ENCODE results near the gene CCNY.
"Not testable (repeated sequence)": the region's sequence is repeated elsewhere in the genome, so short reads cannot be mapped to it uniquely, and the experiment has no call there.

The CCNY gene

DNA sequence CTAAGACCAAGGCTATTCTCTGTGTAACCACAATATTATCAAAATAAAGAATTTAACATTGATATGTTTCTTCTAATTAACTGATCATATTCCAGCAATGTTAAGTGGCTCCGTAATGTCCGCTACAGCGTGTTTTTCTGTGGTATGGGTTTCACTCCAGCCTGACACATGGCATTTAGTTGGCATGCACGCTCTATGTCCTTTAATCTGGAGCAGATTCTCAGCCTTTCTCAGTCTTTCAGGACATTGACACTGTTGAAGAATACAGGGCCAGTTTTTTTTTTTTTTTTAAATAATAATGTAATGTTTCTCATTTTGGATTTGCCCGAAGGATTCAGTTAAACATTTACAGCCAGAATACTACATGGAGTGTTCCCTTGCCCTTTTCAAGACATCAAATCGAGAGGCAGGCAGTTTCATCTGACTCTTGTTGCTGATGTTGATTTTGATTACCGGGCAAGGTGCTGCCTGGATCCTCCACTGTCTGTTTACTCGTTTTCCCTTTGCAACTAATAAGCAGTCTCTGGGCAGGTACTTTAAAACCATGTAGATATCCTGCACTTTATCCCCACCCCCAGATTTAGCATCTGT, 171.3 kb downstream of the CCNY start:
- DNase-seq (ENCODE audit: low read depth in 2 of 3, low spot score in 2 of 3), result no peak

GRCh38 chr10:35508647-35509046, 172.3 kb downstream of the CCNY start:
- no peak for DNase-seq (ENCODE audit: low read depth in 2 of 3, low spot score in 2 of 3)

GRCh38 chr10:35510891-35511290, 174.6 kb downstream of the CCNY start:
- DNase-seq (ENCODE audit: low read depth in 2 of 3, low spot score in 2 of 3), result no peak

GRCh38 chr10:35511647-35512046, 175.3 kb downstream of the CCNY start:
- DNase-seq (ENCODE audit: low read depth in 2 of 3, low spot score in 2 of 3), result no peak

GRCh38 chr10:35516102-35516670, 179.9 kb downstream of the CCNY start:
- DNase-seq (ENCODE audit: low read depth in 2 of 3, low spot score in 2 of 3), result no peak

GRCh38 chr10:35517431-35518181, 181.3 kb downstream of the CCNY start:
- no peak for DNase-seq (ENCODE audit: low read depth in 2 of 3, low spot score in 2 of 3)

DNA sequence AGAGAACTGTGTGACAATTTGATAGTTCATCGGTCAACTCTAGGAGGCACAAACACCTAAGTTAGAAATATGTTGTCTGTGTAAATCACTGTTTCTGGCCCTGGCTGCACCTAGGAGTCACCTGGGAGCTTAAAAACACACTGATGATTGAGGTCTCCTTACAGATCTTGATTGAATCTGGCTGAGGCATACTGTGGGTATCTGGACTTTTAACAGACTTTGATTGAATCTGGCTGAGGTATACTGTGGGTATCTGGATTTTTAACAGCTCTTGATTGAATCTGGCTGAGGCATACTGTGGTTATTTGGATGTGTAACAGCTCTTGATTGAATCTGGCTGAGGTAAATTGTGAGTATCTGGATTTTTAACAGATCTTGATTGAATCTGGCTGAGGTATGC, 181.9 kb downstream of the CCNY start:
- not testable (repeated sequence) for DNase-seq (ENCODE audit: low read depth in 2 of 3, low spot score in 2 of 3)

GRCh38 chr10:35520996-35521395, 184.7 kb downstream of the CCNY start:
- no peak for DNase-seq (ENCODE audit: low read depth in 2 of 3, low spot score in 2 of 3)

DNA sequence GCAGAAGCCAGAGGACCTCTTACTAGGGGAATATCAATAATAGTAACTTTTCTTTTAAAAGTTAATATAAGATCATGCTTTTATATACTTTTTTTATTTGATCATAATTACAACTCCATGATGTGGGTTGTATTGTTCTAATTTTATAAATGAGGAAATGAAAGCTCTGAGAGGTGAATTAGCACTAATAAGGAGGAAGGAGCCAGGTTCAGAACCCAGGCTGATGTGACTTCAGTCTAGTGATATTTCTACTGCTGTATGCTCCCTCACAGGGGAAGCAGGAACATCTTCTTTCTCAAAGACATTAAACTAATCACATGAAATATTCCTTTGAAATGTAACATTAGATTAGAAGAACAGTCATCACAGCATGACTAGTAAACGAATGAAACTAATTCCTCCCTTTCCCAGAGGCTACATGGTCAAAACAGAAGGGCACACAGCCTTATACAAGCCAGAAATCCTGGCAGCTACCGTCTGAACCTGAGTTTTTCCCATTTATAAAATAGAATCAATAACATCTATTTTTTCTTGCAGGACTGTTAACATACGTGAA, 187.4 kb downstream of the CCNY start:
- no peak for DNase-seq (ENCODE audit: low read depth in 2 of 3, low spot score in 2 of 3)

DNA sequence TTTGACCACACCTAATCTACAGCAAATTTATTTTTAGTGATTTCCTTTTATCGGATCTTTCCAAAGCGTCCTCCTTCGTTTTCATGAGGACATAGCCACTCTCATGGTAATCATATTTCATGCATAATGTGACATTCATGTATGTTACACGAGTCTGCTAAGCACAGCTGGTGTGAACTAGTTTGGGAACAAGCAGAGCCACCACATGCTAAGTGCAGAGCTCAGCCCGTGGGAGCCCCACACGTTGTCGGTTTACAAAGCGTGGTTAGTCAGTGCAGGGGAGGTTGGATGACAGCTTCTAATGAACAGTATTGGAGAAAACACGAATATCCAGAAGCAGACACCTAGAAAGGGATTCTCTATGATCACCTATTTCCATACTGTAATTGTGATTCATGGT, 190.4 kb downstream of the CCNY start:
- DNase-seq (ENCODE audit: low read depth in 2 of 3, low spot score in 2 of 3), result no peak

- no peak for DNase-seq (ENCODE audit: low read depth in 2 of 3, low spot score in 2 of 3)
Measured at GRCh38 chr10:35532141-35532540, 195.8 kb downstream of the CCNY start.

DNA sequence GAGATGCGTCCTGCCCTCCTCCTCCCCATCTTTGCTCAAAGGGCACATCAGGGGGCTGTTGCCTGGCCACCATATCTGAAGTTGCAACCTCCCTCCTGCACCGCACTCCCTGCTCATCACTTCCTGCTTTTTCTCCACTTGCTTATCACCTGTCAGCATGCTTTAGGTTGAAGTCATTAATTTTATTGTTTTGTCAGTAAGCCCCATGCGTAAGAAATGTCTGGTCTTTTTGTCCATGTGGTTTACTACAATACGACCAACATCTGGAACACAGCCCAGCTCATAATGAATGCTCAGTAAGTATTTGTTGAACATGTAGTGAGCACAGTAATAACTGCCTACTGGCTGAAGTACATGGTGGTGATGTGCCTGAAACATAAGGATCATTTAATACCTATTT, 197.3 kb downstream of the CCNY start:
- DNase-seq (ENCODE audit: low read depth in 2 of 3, low spot score in 2 of 3), result no peak

DNA sequence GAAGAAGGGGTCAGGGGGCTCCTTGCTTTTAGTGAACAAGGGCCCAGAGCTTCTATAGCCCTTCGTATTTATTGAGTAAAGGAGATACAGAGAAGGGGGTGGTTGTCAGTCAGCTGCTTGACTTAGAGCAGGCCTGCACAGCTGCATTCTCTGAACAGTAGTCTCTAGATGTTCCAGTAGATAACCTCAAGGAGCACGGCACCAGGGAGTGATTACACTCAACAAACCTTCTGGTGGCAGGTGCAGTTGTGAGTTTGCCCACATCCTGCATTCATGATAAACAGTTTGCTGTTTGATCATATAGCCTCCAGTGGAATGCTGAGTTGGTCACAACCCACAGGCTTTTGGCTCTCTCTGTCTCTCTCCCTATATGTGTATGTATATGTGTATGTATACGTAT, 198.8 kb downstream of the CCNY start:
- DNase-seq (ENCODE audit: low read depth in 2 of 3, low spot score in 2 of 3), result no peak

- no peak for DNase-seq (ENCODE audit: low read depth in 2 of 3, low spot score in 2 of 3)
Measured at GRCh38 chr10:35536789-35537188, 200.5 kb downstream of the CCNY start.

DNA sequence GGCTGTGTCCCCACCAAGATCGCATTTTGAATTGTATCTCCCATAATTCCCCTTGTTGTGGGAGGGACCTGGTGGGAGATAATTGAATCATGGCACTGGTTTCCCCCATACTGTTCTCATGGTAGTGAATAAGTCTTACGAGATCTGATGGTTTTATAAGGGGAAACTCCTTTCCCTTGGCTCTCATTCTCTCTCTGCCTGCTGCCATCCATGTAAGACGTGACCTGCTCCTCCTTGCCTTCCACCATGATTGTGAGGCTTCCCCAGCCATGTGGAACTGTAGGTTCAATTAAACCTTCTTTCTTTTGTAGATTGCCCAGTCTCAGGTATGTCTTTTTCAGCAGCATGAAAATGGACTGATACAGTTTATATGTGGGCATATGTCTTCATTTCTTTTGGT, 201.6 kb downstream of the CCNY start:
- DNase-seq (ENCODE audit: low read depth in 2 of 3, low spot score in 2 of 3), result not testable (repeated sequence)

- no peak for DNase-seq (ENCODE audit: low read depth in 2 of 3, low spot score in 2 of 3)
Measured at GRCh38 chr10:35540296-35541164, 204.2 kb downstream of the CCNY start.

DNA sequence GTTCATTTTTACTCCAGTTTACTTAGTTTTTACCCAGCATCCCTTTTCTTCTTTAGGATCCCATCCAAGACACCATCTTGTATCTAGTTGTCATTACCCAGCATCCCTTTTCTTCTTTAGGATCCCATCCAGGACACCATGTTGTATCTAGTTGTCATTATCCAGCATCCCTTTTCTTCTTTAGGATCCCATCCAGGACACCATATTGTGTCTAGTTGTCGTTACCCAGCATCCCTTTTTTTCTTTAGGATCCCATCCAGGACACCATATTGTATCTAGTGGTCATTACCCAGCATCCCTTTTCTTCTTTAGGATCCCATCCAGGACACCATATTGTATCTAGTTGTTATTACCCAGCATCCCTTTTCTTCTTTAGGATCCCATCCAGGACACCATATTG, 205.4 kb downstream of the CCNY start:
- no peak for DNase-seq (ENCODE audit: low read depth in 2 of 3, low spot score in 2 of 3)

DNA sequence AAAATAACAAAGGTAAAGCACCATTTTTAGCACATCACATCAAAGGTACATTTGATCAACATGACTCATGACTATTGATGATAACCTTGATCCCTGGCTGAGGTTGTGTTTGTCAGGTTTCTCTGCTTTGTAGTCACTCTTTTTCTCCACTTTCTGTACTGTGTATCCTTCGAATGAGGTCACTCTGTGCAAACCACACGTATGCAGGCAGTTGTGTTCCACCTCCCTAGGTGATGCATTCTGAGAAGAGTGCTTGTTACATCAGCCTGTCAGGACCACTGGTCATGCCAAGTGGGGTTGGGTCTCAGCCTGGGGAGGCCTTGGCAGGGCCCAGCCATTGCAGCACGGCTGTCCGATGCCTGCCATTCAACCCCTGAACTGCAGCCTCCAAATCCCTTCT, 206.0 kb downstream of the CCNY start:
- no peak for DNase-seq (ENCODE audit: low read depth in 2 of 3, low spot score in 2 of 3)

- no peak for DNase-seq (ENCODE audit: low read depth in 2 of 3, low spot score in 2 of 3)
Measured at GRCh38 chr10:35545079-35545657, 208.9 kb downstream of the CCNY start.

DNA sequence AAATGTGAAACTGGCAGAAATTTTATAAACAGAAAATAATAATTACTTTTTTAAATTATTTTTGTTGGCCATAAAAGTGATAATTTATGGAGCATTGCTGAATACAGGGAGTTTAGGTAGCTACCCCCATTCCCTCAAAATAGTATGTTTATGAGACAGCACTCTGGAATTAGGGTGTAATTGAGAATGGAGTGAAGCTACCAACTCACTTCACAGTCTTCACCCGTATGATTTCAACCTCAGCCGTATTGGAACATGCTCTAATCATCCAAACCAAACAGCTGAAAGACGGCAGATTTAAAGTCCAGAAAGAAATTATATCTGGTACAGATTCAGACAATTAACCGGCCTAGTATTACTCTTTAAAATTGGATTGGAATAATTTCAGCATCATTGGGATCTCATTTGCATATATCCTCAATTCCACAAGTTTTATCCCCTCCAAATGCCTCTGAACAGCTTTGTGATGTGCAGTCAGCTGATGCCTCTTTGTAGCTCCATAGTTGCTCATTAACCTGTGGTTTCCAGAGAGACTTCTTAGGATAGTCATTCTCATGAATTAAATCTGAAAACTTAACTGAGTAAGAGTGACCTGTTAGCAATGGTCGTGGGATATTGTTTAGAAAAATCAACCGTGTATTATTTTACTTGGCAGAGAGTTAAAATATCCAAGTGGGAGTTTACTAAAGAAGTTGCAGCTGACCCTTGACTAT, 209.7 kb downstream of the CCNY start:
- no peak for DNase-seq (ENCODE audit: low read depth in 2 of 3, low spot score in 2 of 3)

Data from activated CD8-positive, alpha-beta memory T cell treated with anti-CD3 and anti-CD28 coated beads for 48 hours (primary cell).